Hepatocyte (in vitro differentiated cells): Measurements from ENCODE around the gene ATPAF1. TPM values are rescaled to one million over a fixed set of nuclear protein-coding genes. Genes with fewer than 3 reads are reported as not detected.

ENCODE experiments used
- DNase-seq: peaks from one replicate; pipeline ENCODE4 v3.0.0-alpha.2; 2016; ENCODE audit warnings: low spot score
- H2AFZ ChIP-seq: fragments of 200-600 bp; sonication (generic); 2 replicates; pipeline ENCODE4 v1.6.0; 2016; ENCODE audit warnings: antibody characterized with exemption, mild to moderate bottlenecking
- H3K27ac ChIP-seq: fragments of 200-600 bp; sonication (generic); 2 replicates; pipeline ENCODE4 v1.5.1; 2016; ENCODE audit warnings: mild to moderate bottlenecking
- H3K27me3 ChIP-seq: fragments of 200-600 bp; sonication (generic); 2 replicates; pipeline ENCODE4 v1.6.1; 2016
- H3K36me3 ChIP-seq: fragments of 200-600 bp; sonication (generic); replicated peaks from 2 replicates; pipeline ENCODE4 v1.5.1; 2016; ENCODE audit warnings: low read depth; ENCODE audit not compliant: insufficient read depth
- H3K4me1 ChIP-seq: fragments of 200-600 bp; sonication (generic); 2 replicates; pipeline ENCODE4 v1.5.1; 2016; ENCODE audit warnings: mild to moderate bottlenecking, moderate library complexity; ENCODE audit not compliant: insufficient read depth
- H3K4me2 ChIP-seq: fragments of 200-600 bp; sonication (generic); 2 replicates; pipeline ENCODE4 v1.6.0; 2016
- H3K4me3 ChIP-seq: fragments of 200-600 bp; sonication (generic); 2 replicates; pipeline ENCODE4 v1.5.1; 2016; ENCODE audit warnings: mild to moderate bottlenecking
- H3K79me2 ChIP-seq: fragments of 200-600 bp; sonication (generic); 2 replicates; pipeline ENCODE4 v1.6.0; 2017; ENCODE audit warnings: mild to moderate bottlenecking
- H3K9me2 ChIP-seq: fragments of 200-600 bp; sonication (generic); replicated peaks from 2 replicates; pipeline ENCODE4 v1.6.0; 2017; ENCODE audit warnings: mild to moderate bottlenecking; ENCODE audit not compliant: insufficient read depth
- H3K9me3 ChIP-seq: fragments of 200-600 bp; sonication (generic); 2 replicates; pipeline ENCODE4 v1.5.1; 2016; ENCODE audit warnings: low read depth, mild to moderate bottlenecking
- H4K20me1 ChIP-seq: fragments of 200-600 bp; sonication (generic); 2 replicates; pipeline ENCODE4 v1.6.0; 2016; ENCODE audit warnings: mild to moderate bottlenecking; ENCODE audit not compliant: insufficient read depth, poor library complexity, severe bottlenecking
- CTCF ChIP-seq: fragments of 200-600 bp; sonication (generic); IDR thresholded peaks from 2 replicates; pipeline ENCODE4 v1.5.1; 2016; ENCODE audit warnings: antibody characterized with exemption, mild to moderate bottlenecking; ENCODE audit not compliant: poor library complexity
- EZH2 ChIP-seq: fragments of 200-600 bp; sonication (generic); IDR thresholded peaks from 2 replicates; pipeline ENCODE4 v1.6.1; 2016; ENCODE audit warnings: antibody characterized with exemption, mild to moderate bottlenecking, borderline replicate concordance
- EZH2phosphoT487 ChIP-seq: fragments of 200-600 bp; sonication (generic); IDR thresholded peaks from one replicate; pipeline ENCODE4 v1.6.1; 2018; ENCODE audit warnings: antibody characterized with exemption, mild to moderate bottlenecking, low read depth, moderate library complexity; ENCODE audit not compliant: unreplicated experiment, severe bottlenecking
- WGBS: methylation state at CpG from one replicate; pipeline ENCODE4 v1.1.6; 2016; ENCODE audit warnings: low lambda C conversion rate; ENCODE audit errors: missing lambda C conversion rate; 5-methylcytosine and 5-hydroxymethylcytosine counted together
- polyA plus RNA-seq: library from polyadenylated mRNA; unstranded; fragments of >200 nt; fragmentation: Nextera tagmentation; extraction: Ambion mirVana; gene quantifications from 2 replicates; pipeline ENCODE4 v1.2.1, GENCODE V29; 2016
- total RNA-seq: library from RNA; depleted of rRNA; stranded (reverse); fragments of >200 nt; gene quantifications from 2 replicates; pipeline ENCODE4 v1.2.3, GENCODE V29; 2014

ATPAF1 gene
- total and polyA plus RNA-seq, 2 experiments from 2014 or later, result 57.5 to 63.2 TPM

GRCh38 chr1:46686255-46686654 is 18.1 kb upstream of the ATPAF1 start:
- no peak for TF ChIP-seq EZH2
- no peak for TF ChIP-seq CTCF
- TF ChIP-seq EZH2phosphoT487, result no peak
- no peaks in the 10 kb centered on the region for H3K27me3 ChIP-seq
- no peaks in the 10 kb centered on the region for H3K79me2 ChIP-seq
- no peaks in the 10 kb centered on the region for H3K9me3 ChIP-seq
- no peaks in the 10 kb centered on the region for H4K20me1 ChIP-seq
- H3K27ac ChIP-seq, result no peak overlapping the region
- DNase-seq, result no peak
- H3K9me2 ChIP-seq, result no peaks in the 10 kb centered on the region
- no peak overlapping the region for H3K4me2 ChIP-seq
- 81% methylated on average over 1 of the region's 1 CpG for WGBS
- H3K36me3 ChIP-seq, result no peaks in the 10 kb centered on the region
- no peaks in the 10 kb centered on the region for H3K4me1 ChIP-seq
- H2AFZ ChIP-seq, result no peak overlapping the region
- no peak overlapping the region for H3K4me3 ChIP-seq

DNA sequence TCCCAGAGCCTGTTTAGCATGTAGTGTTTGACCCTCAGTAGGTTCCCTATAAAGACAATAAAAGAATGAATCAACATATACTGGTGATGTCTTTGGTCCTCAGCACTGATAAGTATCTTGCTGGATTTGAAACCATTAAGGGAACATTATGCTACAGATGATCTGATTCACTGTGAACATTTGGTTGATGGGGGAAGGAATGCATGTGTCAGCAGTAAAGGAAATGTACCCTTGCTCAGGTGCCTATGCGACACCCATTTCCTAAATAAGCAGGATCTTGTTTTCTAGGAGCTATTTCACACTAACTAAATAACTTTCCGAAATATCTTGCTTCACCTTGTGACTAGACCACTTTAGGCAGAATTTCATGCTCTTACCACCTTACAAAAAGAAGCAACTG is 16.5 kb upstream of the ATPAF1 start:
- Histone ChIP-seq H3K27ac (no peak overlapping the region), H3K27me3 (no peaks in the 10 kb centered on the region), H3K79me2 (no peaks in the 10 kb centered on the region), H3K4me2 (no peak overlapping the region), H2AFZ (no peak overlapping the region), H3K4me3 (no peak overlapping the region), H4K20me1 (no peaks in the 10 kb centered on the region), H3K9me2 (no peaks in the 10 kb centered on the region), H3K4me1 (no peaks in the 10 kb centered on the region), H3K9me3 (no peaks in the 10 kb centered on the region), H3K36me3 (peaks cover 4% of the 10 kb centered on the region)
- WGBS, result 98% methylated on average over 2 of the region's 2 CpGs
- no peak for DNase-seq
- TF ChIP-seq EZH2, result no peak
- TF ChIP-seq CTCF, result no peak
- no peak for TF ChIP-seq EZH2phosphoT487

- 84% methylated on average over 1 of the region's 1 CpG for WGBS
- Histone ChIP-seq H3K27ac (no peak overlapping the region), H2AFZ (no peak overlapping the region), H3K4me3 (no peak overlapping the region), H3K4me1 (no peaks in the 10 kb centered on the region), H4K20me1 (no peaks in the 10 kb centered on the region), H3K4me2 (no peak overlapping the region), H3K36me3 (peaks cover 4% of the 10 kb centered on the region), H3K9me2 (no peaks in the 10 kb centered on the region), H3K9me3 (no peaks in the 10 kb centered on the region), H3K27me3 (no peaks in the 10 kb centered on the region), H3K79me2 (no peaks in the 10 kb centered on the region)
- DNase-seq, result no peak
- no peak for TF ChIP-seq EZH2phosphoT487
- TF ChIP-seq EZH2, result no peak
- TF ChIP-seq CTCF, result no peak
These were observed 13.9 kb upstream of the ATPAF1 start for GRCh38 chr1:46682064-46682463.
